IPS DF 6.9 (cell line): Measurements from ENCODE around the gene OTOGL.

ENCODE experiments used
- DNase-seq: peaks from one replicate; pipeline ENCODE4 v3.0.0-alpha.2; 2013; ENCODE audit warnings: low read depth, low spot score
- H3K27ac ChIP-seq: one replicate; pipeline ENCODE4 v1.5.1; 2013; ENCODE audit warnings: low read length, control low read depth
- H3K27me3 ChIP-seq: 2 replicates; pipeline ENCODE4 v1.6.1; 2013; ENCODE audit warnings: mild to moderate bottlenecking, low read length; ENCODE audit not compliant: control insufficient read depth, insufficient read depth
- H3K36me3 ChIP-seq: 2 replicates; pipeline ENCODE4 v1.6.1; 2013; ENCODE audit warnings: low read length; ENCODE audit not compliant: control insufficient read depth, insufficient read depth
- H3K4me1 ChIP-seq: 2 replicates; pipeline ENCODE4 v1.6.1; 2013; ENCODE audit warnings: low read length; ENCODE audit not compliant: control insufficient read depth, insufficient read depth
- H3K4me3 ChIP-seq: 2 replicates; pipeline ENCODE4 v1.5.1; 2013; ENCODE audit warnings: mild to moderate bottlenecking, low read length
- H3K9me3 ChIP-seq: 2 replicates; pipeline ENCODE4 v1.6.1; 2013; ENCODE audit warnings: low read length, inconsistent platforms; ENCODE audit not compliant: control insufficient read depth, insufficient read depth
- WGBS: extraction: QIAGEN DNeasy Blood & Tissue Kit; methylation state at CpG from one replicate; pipeline ENCODE4 v1.1.7; 2013; ENCODE audit warnings: mixed read lengths, missing lambda C conversion rate; ENCODE audit not compliant: insufficient read length, insufficient coverage; 5-methylcytosine and 5-hydroxymethylcytosine counted together

The OTOGL gene

DNA sequence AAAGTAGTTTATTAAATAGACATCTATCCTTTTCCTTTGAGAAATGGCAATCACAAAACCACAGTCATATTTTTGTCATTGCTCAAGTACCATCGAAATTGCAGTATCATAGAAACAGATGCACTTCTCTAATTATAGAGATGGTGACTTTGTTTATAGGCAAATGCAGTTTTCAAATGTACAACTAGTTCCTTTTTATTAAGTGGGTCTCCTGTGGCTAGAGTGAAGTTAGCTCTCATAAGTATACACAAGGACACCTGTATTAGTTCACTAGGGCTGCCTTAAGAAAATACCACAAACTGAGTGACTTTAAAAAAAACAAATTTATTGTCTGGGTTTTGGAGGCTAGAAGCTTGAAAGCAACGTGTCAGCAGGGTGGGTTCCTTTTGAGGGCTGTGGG is 62.8 kb downstream of the OTOGL start:
- no peak overlapping the region for H3K4me3 ChIP-seq
- no peaks in the 10 kb centered on the region for H3K4me1 ChIP-seq
- H3K27ac ChIP-seq, result no peak overlapping the region
- no peaks in the 10 kb centered on the region for H3K36me3 ChIP-seq
- DNase-seq, result no peak
- no peaks in the 10 kb centered on the region for H3K27me3 ChIP-seq
- no peaks in the 10 kb centered on the region for H3K9me3 ChIP-seq
- WGBS, result no CpG with 5 or more reads among the region's 2 CpGs

DNA sequence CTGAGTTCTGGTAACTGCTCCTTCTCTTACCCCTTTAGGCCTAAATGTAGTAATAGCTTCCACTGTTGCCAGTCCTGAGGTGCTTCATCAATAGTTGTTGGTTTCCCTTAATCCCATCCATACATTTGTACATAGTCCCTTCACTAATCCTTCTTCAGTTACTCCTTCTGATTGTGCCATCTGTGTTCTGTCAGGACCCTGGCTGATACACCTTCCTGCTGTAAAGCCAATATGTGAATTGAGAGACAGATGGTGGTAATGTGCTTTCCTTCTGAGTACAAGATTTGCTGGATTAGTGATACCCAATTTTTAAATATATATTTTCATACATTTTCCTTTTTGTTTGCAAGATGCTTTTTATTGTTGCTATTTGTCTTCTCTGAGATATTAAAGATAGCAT is 66.4 kb downstream of the OTOGL start:
- Histone ChIP-seq H3K36me3 (no peaks in the 10 kb centered on the region), H3K9me3 (no peaks in the 10 kb centered on the region), H3K4me1 (no peaks in the 10 kb centered on the region), H3K27ac (no peak overlapping the region), H3K27me3 (no peaks in the 10 kb centered on the region), H3K4me3 (no peak overlapping the region)
- DNase-seq, result no peak

DNA sequence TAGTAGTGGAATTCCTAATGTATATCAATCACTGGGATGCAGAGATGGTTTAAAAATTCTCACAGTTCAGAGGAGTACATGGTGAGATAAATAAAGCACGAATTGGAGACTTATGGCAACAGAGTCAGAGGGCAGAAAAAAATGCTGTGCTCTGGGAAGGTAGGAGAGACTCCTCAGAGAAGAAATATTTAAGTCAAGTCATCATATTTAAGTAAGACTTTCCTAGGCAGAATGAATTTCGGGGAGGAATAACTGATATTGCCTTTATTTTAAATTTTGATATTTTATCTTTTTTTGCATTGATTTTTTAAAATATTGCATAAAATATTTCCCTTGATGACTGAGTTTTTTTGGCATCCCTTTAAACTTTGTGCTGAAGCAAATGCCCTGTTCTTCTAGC is 67.4 kb downstream of the OTOGL start:
- no peak overlapping the region for H3K4me3 ChIP-seq
- H3K4me1 ChIP-seq, result no peaks in the 10 kb centered on the region
- no peaks in the 10 kb centered on the region for H3K27me3 ChIP-seq
- no peaks in the 10 kb centered on the region for H3K9me3 ChIP-seq
- no peak overlapping the region for H3K27ac ChIP-seq
- H3K36me3 ChIP-seq, result no peaks in the 10 kb centered on the region
- DNase-seq, result no peak
- WGBS, result no CpG with 5 or more reads among the region's 2 CpGs

DNA sequence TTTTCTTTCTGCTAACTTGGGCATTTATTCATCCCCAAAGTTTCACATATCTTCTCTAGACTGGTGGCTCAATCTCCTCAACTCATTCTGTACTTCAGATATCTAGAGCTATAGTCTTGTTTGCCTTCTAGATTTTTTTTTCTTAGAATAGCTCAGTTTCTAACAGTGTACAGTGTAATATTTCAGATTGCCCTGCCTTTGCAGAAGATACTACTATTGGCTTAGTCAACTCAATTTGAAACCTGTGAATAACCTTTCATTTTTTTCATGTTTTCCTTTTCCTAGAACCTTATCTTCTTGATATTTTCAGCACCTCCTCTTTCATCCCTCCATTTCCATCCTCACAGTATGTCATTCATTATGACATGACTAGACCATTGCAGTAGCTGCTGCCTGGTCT is 69.6 kb downstream of the OTOGL start:
- DNase-seq, result no peak
- H3K27me3 ChIP-seq, result no peaks in the 10 kb centered on the region
- H3K9me3 ChIP-seq, result no peaks in the 10 kb centered on the region
- H3K27ac ChIP-seq, result no peak overlapping the region
- H3K4me3 ChIP-seq, result no peak overlapping the region
- H3K4me1 ChIP-seq, result no peaks in the 10 kb centered on the region; the same call in 1 of the 2 replicates
- no peaks in the 10 kb centered on the region for H3K36me3 ChIP-seq

DNA sequence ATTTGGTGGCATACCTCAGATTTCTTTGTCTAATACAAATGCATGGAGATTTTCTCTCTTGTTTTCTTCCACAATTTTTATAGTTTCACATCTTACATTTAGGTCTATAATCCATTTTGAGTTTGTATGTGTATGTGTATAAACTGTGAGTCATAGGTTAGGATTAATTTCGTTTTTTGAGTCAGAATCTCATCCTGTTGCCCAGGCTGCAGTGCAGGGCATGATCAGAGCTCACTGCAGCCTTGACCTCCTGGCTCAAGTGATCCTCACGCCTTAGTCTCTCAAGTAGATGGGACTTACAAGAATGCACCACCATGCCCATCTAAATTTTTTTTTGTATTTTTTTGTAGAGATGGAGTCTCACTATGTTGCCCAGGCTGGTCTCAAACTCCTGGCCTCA is 71.6 kb downstream of the OTOGL start:
- Histone ChIP-seq H3K27me3 (no peaks in the 10 kb centered on the region), H3K4me1 (no peaks in the 10 kb centered on the region; the same call in 1 of the 2 replicates), H3K4me3 (no peak overlapping the region), H3K27ac (no peak overlapping the region), H3K9me3 (no peaks in the 10 kb centered on the region), H3K36me3 (no peaks in the 10 kb centered on the region)
- no peak for DNase-seq
- WGBS, result no CpG with 5 or more reads among the region's 2 CpGs

DNA sequence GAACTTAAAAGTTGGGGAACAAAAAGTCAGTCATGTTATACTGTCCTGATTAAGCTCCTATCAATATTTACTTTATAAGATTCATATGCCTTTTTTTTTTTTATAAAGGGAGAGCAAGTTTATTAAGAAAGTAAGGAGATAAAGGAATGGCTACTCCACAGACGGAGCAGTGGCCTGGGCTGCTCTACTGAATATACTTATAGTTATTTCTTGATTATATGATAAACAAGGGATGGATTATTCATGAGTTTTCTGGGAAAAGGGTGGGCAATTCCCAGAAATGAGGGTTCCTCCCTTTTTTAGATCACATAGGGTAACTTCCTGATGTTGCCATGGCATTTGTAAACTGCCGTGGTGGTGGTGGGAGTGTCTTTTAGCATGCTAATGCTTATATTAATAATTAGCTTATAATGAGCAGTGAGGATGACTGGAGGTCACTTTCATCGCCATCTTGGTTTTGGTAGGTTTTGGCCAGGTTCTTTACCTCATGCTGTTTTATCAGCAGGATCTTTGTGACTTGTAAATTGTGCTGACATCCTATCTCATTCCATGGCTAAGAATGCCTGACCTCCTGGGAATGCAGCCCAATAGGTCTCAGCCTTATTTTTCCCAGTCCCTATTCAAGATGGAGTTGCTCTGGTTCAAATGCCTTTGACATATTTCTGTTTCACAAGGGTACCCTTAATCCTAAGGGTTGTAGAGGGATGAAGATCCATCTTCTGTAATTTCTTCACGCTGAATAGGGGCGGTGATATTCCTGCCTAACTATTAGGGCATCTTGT is 73.9 kb downstream of the OTOGL start:
- no peak overlapping the region for H3K27ac ChIP-seq
- no peak overlapping the region for H3K4me3 ChIP-seq
- H3K36me3 ChIP-seq, result no peaks in the 10 kb centered on the region
- no peak for DNase-seq
- H3K9me3 ChIP-seq, result no peaks in the 10 kb centered on the region
- H3K4me1 ChIP-seq, result no peaks in the 10 kb centered on the region; the same call in 1 of the 2 replicates
- no CpG with 5 or more reads among the region's 5 CpGs for WGBS
- no peaks in the 10 kb centered on the region for H3K27me3 ChIP-seq

DNA sequence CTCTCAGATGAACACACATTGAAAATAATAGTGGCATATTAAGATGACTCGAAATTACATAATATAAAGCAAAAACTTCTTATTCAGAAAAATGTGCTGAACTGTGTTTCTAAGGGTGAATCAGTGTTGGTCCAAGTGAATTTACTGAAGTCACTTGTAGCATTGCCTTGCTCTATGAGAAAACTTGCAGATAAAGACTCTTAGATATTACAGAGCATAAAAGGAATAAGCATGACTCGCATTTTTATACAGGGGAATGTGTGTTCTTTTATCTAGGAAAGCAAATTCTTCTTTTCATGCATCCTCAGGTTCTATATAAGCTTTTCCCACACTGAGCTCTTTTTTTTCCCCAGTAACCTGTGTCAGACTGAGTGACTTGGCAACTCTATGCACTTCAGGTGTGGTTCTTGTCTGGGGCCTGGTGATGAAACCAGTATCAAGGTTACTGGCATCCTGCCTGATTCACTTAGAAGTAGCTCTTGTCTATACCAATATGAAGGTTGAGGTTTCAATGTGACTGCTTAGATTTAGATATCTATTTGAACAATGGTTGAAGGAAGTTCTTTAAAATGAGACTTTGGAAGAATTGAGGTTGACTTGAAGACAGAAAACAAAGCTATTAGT is 76.1 kb downstream of the OTOGL start:
- H3K27ac ChIP-seq, result no peak overlapping the region
- no peaks in the 10 kb centered on the region for H3K36me3 ChIP-seq
- H3K4me3 ChIP-seq, result no peak overlapping the region
- DNase-seq, result no peak
- H3K9me3 ChIP-seq, result no peaks in the 10 kb centered on the region
- no CpG with 5 or more reads among the region's 2 CpGs for WGBS
- H3K27me3 ChIP-seq, result no peaks in the 10 kb centered on the region
- H3K4me1 ChIP-seq, result no peaks in the 10 kb centered on the region; the same call in 1 of the 2 replicates

DNA sequence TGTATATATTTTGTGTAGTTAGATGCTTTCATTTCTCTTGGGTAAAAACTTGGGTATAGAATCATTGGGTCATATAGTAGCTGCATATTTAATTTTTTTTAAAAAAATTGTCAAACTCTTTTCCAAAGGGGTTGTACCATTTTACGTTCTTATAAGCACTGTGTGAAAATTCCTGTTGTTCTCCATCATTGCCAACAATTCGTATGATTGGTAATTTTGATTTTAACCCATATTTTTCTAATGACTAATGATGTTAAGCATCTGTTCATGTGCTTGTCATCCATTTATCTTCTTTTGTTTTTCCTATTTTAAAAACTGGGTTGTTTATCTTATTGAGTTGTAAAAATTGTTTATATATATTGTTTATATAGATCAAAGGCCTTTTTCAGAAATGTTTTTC is 77.4 kb downstream of the OTOGL start:
- Histone ChIP-seq H3K9me3 (no peaks in the 10 kb centered on the region), H3K27me3 (no peaks in the 10 kb centered on the region), H3K27ac (no peak overlapping the region), H3K36me3 (no peaks in the 10 kb centered on the region), H3K4me3 (no peak overlapping the region), H3K4me1 (no peaks in the 10 kb centered on the region; the same call in 1 of the 2 replicates)
- WGBS, result no CpG with 5 or more reads among the region's 2 CpGs
- DNase-seq, result no peak

DNA sequence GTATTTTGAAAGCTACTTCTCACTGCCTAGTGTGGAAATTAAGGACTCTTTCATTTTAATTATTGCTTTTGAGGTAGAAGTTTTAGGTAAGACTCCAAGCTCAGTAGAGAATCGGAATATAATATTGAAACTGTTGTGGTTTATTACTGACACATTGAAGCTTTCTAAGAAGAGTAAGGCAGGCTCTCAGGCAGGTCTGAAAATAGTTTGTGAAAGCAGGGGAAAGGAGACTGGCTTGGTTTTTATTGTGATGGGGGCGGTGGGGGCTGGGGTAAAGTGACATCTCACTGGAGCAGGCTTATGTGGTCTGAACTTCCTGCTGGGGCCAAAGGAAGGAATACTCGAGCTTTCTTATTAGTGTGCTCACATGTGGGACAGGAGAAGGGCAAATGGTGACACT is 79.5 kb downstream of the OTOGL start:
- H3K4me1 ChIP-seq, result no peaks in the 10 kb centered on the region
- DNase-seq, result no peak
- no peaks in the 10 kb centered on the region for H3K36me3 ChIP-seq
- H3K27me3 ChIP-seq, result no peaks in the 10 kb centered on the region
- no peaks in the 10 kb centered on the region for H3K9me3 ChIP-seq
- H3K27ac ChIP-seq, result no peak overlapping the region
- WGBS, result no CpG with 5 or more reads among the region's 3 CpGs
- no peak overlapping the region for H3K4me3 ChIP-seq

DNA sequence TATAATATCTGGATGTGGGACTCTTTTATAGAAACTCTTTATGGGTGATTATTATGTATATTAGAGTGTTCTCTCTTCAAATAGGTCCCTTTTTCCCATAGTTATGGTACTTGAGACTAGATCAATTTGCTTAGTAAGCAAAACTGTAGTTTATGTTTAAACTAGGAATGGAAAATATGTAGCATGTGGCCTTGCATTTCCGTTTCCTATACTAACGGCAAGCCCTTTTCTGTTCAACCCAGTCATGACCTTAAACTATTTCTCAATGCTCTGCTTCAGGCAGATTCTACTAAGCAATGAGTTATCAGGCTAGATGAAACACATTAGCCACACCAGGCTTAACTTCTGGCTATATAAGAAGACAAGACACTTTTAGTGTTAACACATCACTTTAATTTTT is 84.6 kb downstream of the OTOGL start:
- Histone ChIP-seq H3K27ac (no peak overlapping the region), H3K36me3 (no peaks in the 10 kb centered on the region), H3K4me3 (no peak overlapping the region), H3K27me3 (no peaks in the 10 kb centered on the region), H3K9me3 (no peaks in the 10 kb centered on the region), H3K4me1 (no peaks in the 10 kb centered on the region)
- no peak for DNase-seq
- WGBS, result no CpG with 5 or more reads among the region's 2 CpGs

DNA sequence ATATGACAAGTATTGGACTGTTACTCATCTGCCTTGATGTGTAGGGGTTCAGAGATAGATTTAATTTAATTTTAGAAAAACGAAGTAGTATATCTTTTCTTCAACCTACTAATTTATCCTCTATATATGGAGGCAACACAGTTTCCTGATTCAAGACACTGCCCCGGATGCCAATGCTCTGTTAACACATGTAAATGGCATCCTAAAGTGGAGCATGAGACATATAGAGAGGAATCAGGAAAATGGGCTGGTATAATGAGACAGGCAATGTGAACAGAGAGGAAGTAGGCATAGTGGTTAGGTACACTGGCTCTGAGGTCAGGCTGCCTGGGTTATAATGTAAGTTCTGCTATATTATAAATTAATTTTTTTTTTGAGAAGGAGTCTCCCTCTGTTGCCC is 85.6 kb downstream of the OTOGL start:
- DNase-seq, result no peak
- no peaks in the 10 kb centered on the region for H3K9me3 ChIP-seq
- no CpG with 5 or more reads among the region's 2 CpGs for WGBS
- H3K4me1 ChIP-seq, result no peaks in the 10 kb centered on the region
- H3K36me3 ChIP-seq, result no peaks in the 10 kb centered on the region
- no peak overlapping the region for H3K4me3 ChIP-seq
- no peaks in the 10 kb centered on the region for H3K27me3 ChIP-seq
- H3K27ac ChIP-seq, result no peak overlapping the region
